Measurements from ENCODE around the gene ZIC4. TPM values are rescaled to one million over a fixed set of nuclear protein-coding genes. Genes with fewer than 3 reads are reported as not detected.
A peak's percentile ranks its signal among the peaks of the same experiment; 100 is the strongest.

ZIC4 gene
- total and polyA plus RNA-seq, 2 of the 8 experiments (the other 6 are each of a cell fraction or from before 2014, with no cell fraction given): 0.03 to 0.13 TPM

DNA sequence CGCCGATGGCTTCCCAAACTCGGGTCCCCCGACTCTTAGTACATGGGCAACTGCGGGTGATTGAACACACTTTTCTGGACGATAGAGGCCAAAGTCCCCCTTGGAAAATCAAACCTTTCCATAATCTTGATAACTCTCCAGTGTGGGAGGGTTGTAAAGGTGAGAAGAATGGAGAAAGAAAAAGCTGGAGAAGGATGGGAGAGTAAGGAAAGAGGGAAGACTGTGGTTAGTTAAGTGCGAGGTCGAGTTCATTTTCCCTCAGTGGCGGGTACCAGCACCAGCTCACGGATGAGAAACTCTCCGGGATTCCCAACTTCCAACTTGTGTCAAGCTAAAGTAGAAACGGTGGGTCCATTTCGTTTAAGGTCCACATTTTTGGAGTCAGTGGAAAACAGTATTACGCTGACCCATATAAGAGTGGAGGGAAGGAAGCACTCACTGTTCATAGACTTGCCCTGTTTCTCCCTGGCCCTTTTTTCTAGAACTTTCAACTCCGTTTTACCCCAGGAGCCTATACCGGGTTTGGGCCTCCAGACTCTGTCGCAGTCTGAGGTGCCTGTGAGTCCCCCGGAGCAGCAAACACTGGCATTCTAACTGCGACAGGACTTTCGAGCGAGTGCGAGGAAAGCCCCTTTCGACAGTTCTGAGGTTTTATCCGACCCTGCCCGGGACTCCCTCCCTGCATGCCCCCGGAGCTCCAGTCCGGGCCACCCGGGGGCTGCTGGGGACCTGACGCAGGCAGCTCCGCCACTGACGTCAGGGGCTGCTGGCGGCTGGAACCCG is 17.6 kb upstream of the ZIC4 start (continued):
- peak; percentile 78 for TF ChIP-seq CREB1 (IDR thresholded peaks at IDR 0.05)
- TF ChIP-seq SUZ12 (IDR thresholded peaks at IDR 0.05; ENCODE audit: low read length): peak; percentile 71
- no peak for TF ChIP-seq BRCA1 (IDR thresholded peaks at IDR 0.05; ENCODE audit: low read depth, low read length)
- TF ChIP-seq, protein P1, sequence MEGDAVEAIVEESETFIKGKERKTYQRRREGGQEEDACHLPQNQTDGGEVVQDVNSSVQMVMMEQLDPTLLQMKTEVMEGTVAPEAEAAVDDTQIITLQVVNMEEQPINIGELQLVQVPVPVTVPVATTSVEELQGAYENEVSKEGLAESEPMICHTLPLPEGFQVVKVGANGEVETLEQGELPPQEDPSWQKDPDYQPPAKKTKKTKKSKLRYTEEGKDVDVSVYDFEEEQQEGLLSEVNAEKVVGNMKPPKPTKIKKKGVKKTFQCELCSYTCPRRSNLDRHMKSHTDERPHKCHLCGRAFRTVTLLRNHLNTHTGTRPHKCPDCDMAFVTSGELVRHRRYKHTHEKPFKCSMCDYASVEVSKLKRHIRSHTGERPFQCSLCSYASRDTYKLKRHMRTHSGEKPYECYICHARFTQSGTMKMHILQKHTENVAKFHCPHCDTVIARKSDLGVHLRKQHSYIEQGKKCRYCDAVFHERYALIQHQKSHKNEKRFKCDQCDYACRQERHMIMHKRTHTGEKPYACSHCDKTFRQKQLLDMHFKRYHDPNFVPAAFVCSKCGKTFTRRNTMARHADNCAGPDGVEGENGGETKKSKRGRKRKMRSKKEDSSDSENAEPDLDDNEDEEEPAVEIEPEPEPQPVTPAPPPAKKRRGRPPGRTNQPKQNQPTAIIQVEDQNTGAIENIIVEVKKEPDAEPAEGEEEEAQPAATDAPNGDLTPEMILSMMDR (IDR thresholded peaks at IDR 0.05; ENCODE audit: control extremely low read depth in 1 of 3, insufficient read depth in 1 of 3, low read depth in 1 of 3, low read length in 3 of 3): no peak
- TF ChIP-seq JUN (IDR thresholded peaks at IDR 0.05; ENCODE audit: low read depth, low read length): no peak
- TF ChIP-seq CBX5 (IDR thresholded peaks at IDR 0.05; ENCODE audit: low read depth, low read length): no peak
- TF ChIP-seq EZH2 (IDR thresholded peaks at IDR 0.05; ENCODE audit: low read depth, low read length, severe bottlenecking): peak; percentile 93
- peak; percentile 17 for TF ChIP-seq KDM4A (IDR thresholded peaks at IDR 0.05; ENCODE audit: low read depth, low read length, severe bottlenecking)

All from H1 (cell line).